ENCODE measurements around the gene GMNC. TPM values are rescaled to one million over a fixed set of nuclear protein-coding genes. Genes with fewer than 3 reads are reported as not detected.

Gene GMNC
- total and polyA plus RNA-seq, 10 of the 15 experiments (the other 5 are each of a cell fraction or from before 2014, with no cell fraction given): not detected

- TF ChIP-seq MLLT1 (IDR thresholded peaks at IDR 0.05) (no peak), POLR2A (IDR thresholded peaks at IDR 0.05; ENCODE audit: low read depth, low read length) (no peak), REST (IDR thresholded peaks at IDR 0.05; ENCODE audit: low read depth, low read length) (no peak), RAD51 (IDR thresholded peaks at IDR 0.05) (no peak), GABPA (IDR thresholded peaks at IDR 0.05; ENCODE audit: low read depth) (no peak), NRF1 (conservative IDR thresholded peaks at IDR 0.05; ENCODE audit: low read depth, low read length) (no peak), ATF3 (IDR thresholded peaks at IDR 0.05; ENCODE audit: borderline replicate concordance, extremely low read depth, low read depth, low read length) (no peak)
Measured at GRCh38 chr3:190892395-190892902, 30.0 kb upstream of the GMNC start (continued).

GRCh38 chr3:190886945-190887344 is 24.5 kb upstream of the GMNC start:
- no peaks in the 10 kb centered on the region for H3K4me1 ChIP-seq (ENCODE audit: control insufficient read depth, insufficient read depth, low read length)
- ATAC-seq (peak; percentile 71), FAIRE-seq (peak; percentile 18), DNase-seq (ENCODE audit: low read depth, low spot score) (no peak)
- H2AFZ ChIP-seq (ENCODE audit: control insufficient read depth, low read depth, low read length): no peak overlapping the region
- 11% methylated on average over 5 of the region's 5 CpGs for WGBS (ENCODE audit: insufficient coverage, insufficient replicate concordance, low lambda C conversion rate, missing lambda C conversion rate)
- SMC1A ChIA-PET (ENCODE audit: uncharacterized antibody, unreplicated experiment): no interaction called here
- CTCF ChIA-PET: no interaction called here
- no peaks in the 10 kb centered on the region for H3K27me3 ChIP-seq (replicated peaks in 1 of 2; ENCODE audit: control insufficient read depth in 2 of 2, insufficient read depth in 2 of 2, low read length in 1 of 2)
- intact Hi-C loops (cut with micrococcal nuclease; ENCODE audit: unreplicated experiment) (no loop called here), in situ Hi-C loops (cut with MboI) (loop anchor here (10.0 kb wide), 1 partner anchor 168 kb away; no protein-coding TSS in a partner anchor)
- no TSS peak for BruUV-seq (replicated peaks)
- no peak overlapping the region for H3K27ac ChIP-seq (ENCODE audit: control insufficient read depth, insufficient read depth)
- H3K4me3 ChIP-seq: no peak overlapping the region
- RAD21 ChIA-PET (ENCODE audit: unreplicated experiment): no interaction called here
- no peak overlapping the region for H3K9ac ChIP-seq (ENCODE audit: control insufficient read depth, insufficient read depth, low read length)
- no peaks in the 10 kb centered on the region for H3K36me3 ChIP-seq (ENCODE audit: control insufficient read depth in 2 of 2, insufficient read depth in 2 of 2, low read length in 1 of 2)
- no peaks in the 10 kb centered on the region for H3K79me2 ChIP-seq (ENCODE audit: control insufficient read depth, insufficient read depth, low read length)
- H3K9me3 ChIP-seq (replicated peaks; ENCODE audit: control insufficient read depth, insufficient read depth, low read length): no peaks in the 10 kb centered on the region
- no peaks in the 10 kb centered on the region for H4K20me1 ChIP-seq (ENCODE audit: control insufficient read depth, insufficient read depth)
- TF ChIP-seq CHD4 (IDR thresholded peaks at IDR 0.05) (no peak), PML (IDR thresholded peaks at IDR 0.05; ENCODE audit: low read length) (no peak), TAF1 (IDR thresholded peaks at IDR 0.05; ENCODE audit: borderline replicate concordance, low read depth, low read length) (no peak), ZSCAN29 (IDR thresholded peaks at IDR 0.05) (no peak)
- POLR2A ChIA-PET: no interaction called here
- H3K4me2 ChIP-seq (ENCODE audit: control insufficient read depth, insufficient read depth): no peak overlapping the region

Data from GM12878 (cell line).